ENCODE measurements around the gene DDRGK1.
"Not testable (repeated sequence)": the region's sequence is repeated elsewhere in the genome, so short reads cannot be mapped to it uniquely, and the experiment has no call there.

DDRGK1 gene

DNA sequence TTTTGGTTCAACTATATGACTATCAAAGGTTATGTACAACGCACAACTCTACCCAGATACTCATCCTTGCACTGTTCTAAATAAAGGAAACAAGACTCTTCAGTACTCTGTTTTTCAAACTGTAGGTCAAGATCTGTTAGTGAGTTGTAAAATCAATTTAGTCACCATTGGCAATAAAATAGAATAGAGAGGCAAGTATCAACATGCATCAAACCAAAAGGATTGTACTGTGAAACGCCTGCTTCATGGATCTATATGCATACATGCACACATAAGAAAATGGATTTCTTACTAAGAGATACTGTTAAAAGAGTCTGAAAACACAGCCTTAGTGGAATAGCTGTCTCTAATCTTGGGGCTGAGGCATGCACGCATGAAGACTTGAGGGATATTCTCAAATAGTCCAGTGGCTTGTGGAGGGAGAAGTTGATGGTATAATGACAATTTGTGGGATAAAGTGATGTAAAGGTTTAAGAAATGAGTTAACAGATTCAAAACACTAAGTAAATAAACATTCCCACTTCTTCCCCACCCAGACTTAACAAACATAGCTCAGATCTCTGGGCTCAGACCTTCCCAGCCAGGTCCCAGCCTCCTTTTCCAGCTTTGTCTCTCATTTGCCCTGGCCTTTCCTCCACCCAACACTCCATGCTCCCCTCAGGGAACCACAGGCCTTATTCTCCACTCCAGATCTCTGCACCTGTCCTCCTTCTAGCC, 20.4 kb downstream of the DDRGK1 start:
- DNase-seq (ENCODE audit: low spot score), result no peak

DNA sequence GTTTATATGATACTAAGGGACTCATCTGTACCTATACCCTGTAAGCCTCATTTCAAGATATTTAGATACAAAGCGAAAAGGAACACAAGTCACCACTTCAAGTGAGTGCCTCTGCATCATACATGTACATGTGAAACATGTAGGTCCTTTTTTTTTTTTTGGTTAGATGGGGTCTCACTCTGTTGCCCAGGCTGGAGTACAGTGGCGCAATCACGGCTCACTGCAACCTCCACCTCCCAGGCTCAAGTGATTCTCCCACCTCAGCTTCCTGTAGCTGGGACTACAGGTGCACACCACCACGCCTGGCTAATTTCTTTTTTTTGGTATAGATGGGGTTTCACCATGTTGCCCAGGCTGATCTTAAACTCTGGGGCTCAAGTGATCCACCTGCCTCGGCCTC, 22.1 kb downstream of the DDRGK1 start:
- not testable (repeated sequence) for DNase-seq (ENCODE audit: low spot score)

DNA sequence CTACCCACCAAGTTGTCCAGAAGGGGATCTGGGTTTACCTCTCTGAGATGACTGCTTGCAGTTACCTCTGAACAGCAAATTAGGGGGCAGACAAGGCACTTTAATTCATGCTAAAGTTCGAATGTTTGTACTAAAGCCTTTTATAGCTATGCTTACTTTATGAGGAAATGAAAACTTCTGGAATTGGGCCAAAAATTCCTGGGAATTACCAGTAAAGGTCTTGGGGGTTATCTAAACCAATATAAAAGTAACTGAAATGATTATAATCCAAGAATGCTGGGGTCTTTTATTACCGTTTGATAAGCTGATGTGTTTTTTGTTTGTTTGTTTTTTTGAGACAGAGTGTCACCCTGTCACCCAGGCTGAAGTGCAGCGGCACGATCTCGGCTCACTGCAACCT, 23.2 kb downstream of the DDRGK1 start:
- DNase-seq (ENCODE audit: low spot score), result no peak

DNA sequence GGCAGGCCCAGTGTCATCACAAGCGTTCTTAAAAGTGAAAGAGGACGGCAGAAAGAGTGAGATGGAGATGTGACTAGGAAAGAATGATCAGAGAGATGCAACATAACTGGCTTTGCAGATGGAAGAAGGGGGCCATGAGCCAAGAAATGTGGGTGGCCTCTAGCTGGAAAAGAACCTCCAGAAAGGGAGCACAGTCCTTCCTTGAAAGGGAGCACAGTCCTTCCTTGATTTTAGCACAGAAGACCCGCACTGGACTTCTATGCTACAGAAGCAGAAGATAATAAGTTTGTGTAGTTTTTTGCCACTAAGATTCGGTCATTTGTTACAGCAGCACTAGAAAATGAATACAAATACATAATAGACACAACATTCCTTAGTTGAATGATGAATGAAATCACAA, 24.2 kb downstream of the DDRGK1 start:
- DNase-seq (ENCODE audit: low spot score), result no peak

DNA sequence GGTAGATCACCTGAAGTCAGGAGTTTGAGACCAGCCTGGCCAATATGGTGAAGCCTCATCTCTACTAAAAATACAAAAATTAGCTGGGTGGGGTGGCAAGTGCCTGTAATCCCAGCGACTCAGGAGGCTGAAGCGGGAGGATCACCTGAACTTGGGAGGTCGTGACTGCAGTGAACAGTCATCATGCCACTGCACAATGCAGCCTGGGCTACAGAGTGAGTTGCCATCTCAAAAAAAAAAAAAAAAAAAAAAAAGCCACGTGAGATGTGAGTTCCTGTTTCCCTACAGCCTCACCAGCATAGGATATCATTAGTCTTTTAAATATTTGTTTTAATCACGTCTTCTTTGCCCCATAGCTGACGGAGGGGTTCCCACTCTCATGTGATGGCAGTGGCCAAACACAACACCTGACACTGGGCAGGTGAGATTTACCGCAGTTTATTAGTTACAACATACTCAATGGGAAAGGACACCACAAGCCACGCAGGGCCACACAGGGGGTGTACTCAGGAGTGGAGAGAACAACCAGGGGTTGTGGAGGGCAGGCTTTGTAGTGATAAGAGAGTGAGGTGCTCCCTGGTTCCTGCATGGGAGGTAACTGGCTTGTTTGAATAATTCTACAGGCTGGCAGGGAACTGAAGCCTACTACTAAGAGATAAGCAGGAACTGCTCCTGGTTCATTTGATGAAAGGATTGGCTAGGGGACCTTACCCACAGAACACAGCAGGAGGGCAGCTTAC, 26.6 kb downstream of the DDRGK1 start:
- DNase-seq (ENCODE audit: low spot score), result no peak

DNA sequence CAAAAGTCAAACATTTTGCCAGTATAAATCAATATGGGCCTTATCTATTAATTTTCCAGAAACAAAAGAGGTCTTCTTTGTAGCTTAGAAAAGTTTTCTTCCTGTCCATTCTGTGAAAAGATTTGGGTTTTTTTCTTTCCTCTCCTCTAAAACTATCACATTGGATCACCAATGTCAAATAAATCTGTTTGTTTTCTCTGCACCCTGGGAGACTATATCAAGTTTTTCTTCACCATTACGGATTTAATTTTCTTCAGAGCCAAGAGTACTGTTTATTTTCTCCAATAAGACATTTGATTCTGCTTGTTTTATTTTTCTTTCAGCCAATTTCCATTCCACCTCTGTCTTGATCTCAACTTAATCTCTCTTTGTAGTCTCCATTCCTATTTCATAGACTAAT, 29.2 kb downstream of the DDRGK1 start:
- DNase-seq (ENCODE audit: low spot score), result no peak

DNA sequence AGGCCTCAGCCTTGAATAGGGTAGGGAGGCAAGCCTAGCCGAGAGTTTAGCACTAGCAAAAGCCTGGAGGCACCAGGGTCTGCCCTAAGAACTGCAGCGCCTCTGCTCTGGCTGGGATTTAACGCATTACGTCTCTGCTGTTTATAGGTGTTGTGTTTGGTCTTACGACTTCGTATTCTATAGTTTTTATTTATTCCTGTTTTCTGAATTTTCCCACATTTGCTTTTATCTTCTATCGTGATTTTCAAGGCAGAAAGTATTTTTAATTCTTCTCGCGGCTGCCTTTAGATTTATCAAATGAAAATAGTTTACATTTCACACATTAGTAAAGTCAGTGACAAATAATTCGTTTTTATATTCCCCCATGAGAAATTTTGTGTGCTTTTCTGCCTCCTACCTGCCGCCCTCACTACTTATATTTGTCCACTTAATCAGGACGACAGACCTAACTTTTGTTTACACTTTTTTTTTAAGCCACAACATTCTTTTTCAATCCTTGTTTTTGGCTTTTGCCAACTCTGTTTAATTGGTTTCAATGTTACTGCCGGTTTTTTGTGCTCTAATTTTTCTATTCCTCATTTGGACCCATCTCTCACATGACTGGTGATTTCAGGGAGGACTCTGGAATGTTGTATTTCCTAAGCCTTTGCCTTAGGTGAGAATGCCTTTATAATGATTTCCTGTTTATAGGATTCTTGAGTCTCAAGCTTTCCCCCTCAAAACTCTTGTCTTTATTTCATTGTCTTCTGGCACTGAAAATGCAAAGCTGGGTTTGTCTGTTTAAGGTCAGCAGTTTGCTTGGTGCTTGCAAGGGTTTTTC, 29.8 kb downstream of the DDRGK1 start:
- DNase-seq (ENCODE audit: low spot score), result peak; percentile 55

DNA sequence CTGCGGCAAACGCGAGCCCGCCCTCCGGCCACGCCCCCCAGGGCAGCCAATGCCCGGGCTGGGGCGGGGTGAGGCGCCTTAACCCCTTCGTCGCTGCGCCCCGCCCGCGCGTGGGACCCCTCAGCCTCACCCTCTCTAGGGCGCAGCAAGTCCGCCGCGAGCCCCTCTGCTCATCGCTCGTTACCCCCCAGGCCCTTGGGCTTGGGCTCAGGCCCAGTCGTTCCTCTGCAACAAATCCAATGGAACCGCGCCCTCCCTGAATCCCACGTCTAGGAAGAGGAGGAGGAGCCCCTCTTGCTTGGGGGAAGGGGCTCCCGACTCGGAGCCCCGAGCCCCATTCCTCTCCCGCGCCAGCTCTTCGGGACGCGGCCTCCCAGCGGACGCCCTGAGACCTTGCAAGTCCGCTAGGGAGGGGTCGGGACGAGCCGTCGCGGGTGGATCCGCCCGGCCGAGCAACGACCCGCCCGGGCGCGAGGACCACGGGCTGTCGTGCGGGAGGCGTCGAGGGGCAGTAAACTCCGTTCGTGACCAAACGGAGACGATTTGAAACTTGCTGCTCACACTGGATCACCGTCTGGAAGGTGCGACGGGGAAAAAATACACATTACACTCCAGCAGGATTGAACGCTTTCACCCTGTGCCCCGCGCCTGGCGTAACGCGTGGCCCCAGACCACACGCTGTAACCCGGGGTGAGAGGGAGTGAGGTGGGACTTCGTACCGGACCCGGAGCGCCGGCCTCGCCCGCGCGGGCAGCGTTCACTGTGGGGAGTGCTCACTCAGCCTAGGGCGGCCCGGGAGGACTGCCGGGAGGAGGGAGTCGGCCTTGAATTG, 30.7 kb downstream of the DDRGK1 start:
- DNase-seq (ENCODE audit: low spot score), result peak; percentile 85

DNA sequence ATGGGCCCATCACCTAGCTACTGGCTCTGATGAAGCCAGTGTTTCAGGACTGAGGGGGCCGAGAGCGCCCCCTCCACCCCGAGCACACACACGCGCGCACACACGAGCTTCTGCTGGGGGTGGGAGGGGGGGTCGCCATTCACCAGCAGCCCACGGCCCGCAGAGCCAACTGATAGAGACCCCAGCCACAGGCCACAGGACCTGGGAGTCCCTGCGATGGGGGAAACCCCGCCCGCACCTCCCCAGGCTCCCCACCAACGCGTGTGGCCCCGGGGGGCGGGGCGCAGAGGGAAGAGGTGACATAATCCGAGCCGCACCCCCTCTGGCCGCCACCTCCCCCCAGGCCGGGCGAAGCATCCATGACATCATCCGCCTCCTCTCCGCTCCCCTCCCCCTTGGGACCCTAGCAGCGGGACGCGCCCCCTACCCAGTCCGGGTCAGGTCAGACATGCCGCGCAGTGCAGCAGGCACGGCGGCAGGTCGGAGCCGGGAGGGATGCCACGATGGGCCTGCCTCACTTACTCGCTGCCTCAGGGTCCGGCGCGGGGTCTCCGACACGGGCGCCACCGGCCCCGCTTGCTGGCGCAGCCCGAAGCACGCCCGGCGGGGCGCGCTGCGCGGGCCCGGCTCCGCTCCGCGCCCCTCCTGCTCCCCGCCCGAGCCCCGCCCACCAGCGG, 31.4 kb downstream of the DDRGK1 start, which contains the start of gene LZTS3:
Gene LZTS3, minus strand, starts transcription at position 617 of the 677 bp plus-strand sequence. CDS start 6,386 bp downstream, outside the sequence.
- peak; percentile 66 for DNase-seq (ENCODE audit: low spot score)

DNA sequence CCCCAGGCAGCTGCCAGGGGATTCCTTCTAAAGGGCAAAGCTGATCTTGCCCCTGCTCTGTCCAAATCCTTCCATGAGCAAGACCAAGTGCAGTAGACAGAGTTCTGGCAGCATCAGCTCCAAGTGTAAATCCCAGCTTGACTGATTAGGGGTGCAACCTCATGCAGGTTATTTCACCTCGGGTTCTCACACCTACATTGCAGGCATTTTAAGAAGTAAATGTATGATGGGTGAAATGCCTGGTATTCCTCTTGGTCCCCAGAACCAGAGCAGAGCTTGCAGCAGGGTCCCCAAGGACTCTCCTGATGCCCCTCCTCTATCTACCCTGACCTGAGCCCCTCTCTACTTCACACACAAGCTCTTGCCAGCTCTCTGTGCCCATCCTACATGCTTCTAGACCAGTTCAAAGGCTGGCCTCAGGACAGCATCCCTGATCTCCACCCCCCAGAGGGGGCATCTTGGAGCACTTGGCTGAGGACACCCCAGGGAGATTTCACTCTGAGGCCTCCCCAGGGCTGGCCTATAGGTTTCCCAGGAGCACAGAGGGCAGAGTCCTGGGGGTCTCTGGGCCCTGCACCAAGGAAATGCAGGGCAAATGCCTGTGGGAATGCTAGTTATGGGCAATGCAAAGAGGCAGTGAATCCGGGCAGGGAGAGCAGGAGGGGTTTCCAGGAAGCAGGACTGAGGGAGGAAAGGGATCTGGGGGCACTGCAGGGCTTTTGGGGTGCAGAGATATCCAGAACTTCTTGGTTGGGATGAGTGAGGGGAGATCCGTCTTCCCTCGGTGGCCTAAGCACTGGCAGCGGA, 32.2 kb downstream of the DDRGK1 start:
- DNase-seq (ENCODE audit: low spot score), result no peak

DNA sequence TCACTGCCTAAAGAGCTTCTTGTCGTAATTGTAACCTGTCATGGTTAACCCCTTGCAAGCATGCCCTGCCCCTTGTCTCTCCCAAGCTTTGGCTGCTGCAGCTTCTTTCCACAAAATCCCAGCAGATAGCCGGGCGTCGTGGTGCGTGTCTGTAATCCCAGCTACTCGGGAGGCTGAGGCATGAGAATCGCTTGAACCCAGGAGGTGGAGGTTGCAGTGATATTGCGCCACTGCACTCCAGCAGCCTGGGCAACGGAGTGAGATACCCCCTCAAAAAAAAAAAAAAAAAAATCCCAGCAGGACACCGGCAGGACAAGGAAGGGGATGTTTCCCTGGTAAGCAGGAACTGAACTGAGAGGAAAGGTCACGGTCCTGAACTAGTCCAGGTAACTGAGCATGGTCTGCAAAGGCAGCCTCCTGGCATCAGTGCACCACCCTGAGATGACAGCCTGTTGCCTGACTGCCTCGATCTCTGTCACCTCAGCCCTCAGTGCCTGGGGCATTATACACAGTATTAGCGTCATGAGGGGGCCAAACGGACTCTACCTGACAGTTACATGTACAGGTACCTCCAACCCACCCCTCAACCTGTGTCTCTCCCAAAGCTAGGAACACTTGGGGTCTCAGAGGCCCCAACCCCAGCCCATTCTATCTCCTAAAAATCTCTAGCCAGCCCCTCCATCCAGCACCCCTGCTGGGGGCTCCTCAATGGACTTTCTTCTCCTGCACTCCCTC, 32.9 kb downstream of the DDRGK1 start:
- DNase-seq (ENCODE audit: low spot score), result no peak

DNA sequence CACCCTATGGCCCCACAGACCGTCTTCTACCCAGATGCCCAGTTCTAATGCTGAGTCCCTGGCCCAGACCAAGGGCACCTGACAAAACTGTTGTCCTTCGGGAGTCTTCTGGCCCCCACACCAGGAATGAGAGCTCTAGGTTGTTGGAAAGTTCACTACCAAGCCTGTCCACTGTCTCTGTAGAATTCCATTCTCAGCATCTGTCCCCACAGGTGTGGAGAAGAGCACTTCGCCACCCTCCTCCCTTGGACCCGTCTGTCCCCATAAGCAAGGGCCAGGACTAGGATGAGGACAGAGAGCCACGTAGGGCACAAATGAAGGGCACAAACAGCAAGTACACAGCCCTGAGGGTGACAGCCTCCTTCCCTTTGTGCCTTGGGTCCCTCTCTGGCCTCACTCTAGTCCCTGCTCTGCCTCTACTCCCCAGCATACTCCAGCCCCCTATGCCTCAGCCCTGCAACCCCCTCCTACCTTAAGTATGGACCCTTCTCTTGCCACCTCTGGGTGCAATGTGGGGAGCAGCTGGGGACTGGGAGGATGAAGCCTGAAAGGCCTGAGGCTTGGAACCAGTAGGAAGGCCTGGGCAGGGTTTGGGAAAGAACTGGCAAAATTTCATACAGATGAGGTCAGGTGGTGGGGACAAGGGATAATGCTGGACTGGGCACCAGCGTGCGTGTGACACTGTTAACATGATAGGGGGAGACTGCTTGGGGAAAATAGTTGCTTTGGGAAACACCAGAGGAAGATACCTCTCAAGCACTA, 35.5 kb downstream of the DDRGK1 start:
- DNase-seq (ENCODE audit: low spot score), result no peak

DNA sequence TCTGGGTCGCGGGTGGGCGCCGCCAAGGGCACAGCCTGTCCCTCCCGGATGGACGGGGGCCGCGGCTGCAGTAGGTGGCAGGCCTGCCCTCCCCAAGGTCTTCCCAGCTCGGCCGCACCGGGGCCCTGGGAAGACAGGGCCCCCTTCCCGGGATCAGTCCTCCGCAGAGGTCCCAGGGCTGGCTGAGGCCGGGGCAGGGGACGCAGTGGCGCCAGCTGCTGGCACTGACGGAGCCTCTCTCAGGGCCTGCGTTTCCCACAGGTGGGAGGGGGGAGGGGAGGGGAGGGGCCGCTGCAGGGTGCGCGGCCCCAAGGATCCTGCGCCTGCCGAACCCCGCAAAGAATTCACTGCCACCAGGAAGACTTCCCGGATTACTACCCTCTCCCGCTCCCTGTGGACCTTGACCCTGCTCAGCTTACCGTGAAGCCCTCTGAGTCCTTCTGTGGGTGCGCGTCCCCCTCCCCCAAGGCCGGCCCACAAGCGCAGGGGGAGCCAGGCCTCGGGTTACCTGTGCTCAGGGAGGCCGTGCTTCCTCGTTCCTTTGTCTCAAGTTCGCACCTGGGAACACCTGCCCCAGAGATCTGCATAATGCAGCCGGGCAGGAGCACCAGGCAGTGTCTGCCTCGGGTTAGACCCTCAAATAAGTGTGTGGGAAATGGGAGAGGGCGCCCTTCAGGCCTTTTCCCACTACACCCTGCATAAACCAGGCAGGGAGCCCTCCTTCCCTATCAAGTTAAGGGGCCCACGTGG, 36.2 kb downstream of the DDRGK1 start:
- DNase-seq (ENCODE audit: low spot score), result peak; percentile 66

DNA sequence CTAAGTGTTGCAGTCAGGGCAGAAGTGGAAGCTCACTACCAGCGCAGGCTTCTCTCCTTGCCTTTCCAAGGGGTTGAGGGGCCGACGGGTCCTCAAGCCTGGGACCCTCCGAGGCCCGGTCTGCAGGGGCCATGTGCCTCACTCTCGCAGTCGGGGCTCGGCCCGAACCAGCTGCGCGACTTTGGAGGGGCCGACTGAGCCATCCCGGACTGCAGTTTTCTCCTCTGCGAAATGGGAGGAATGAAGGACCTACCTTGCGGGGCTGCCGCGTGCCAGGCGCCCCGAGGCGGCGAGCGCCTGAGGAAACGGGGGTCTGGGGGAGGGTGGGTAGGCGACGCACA, 36.8 kb downstream of the DDRGK1 start:
- no peak for DNase-seq (ENCODE audit: low spot score)

DNA sequence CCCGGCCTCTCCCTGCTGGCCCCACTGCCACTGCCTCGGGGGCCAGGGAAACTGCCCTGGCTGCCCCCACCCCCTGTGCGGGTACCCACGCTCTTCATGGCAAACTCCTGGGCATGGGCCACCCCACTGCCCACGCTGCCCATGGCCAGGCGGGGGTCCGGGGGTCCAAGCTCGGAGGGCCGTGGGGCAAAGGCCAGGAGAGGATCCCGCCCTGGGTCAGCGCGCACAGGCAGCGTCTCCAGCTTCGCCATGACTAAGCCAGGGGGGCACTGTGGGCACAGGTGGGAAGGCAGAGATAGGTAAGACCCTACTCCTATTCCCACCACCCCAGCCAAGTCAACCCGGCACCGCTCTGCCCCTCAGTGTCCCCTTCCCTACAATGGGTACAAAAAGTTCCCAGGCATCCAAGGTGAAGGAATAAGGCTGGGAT, 37.6 kb downstream of the DDRGK1 start:
- no peak for DNase-seq (ENCODE audit: low spot score)

DNA sequence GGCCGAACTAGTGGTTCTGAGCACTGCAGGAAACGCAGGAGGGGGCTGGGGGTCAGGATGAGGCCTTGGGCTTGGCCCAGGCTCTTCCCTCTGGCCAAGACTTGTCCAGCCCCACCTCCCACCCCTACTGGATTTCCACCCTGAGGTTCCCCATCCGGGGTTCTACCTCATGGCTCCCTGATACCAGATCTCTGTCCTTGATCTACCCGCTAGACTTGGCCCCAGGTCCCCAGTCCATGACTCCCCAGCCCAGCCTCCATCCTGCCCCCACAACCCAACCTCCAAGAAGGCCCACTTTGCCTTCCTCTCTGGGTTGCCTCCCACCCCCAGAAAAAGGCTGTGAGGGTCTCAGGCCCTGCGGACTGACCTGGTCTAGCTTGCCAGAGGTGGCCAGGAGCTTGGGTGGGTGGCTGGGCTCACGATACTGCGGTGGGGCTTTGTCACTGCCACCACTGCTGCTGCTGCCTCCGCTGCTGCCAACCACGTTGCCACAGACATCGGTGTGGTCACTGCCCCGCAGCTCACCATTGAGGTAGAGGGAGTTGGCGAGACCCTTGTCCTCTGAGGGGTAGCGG, 38.1 kb downstream of the DDRGK1 start:
- no peak for DNase-seq (ENCODE audit: low spot score)

DNA sequence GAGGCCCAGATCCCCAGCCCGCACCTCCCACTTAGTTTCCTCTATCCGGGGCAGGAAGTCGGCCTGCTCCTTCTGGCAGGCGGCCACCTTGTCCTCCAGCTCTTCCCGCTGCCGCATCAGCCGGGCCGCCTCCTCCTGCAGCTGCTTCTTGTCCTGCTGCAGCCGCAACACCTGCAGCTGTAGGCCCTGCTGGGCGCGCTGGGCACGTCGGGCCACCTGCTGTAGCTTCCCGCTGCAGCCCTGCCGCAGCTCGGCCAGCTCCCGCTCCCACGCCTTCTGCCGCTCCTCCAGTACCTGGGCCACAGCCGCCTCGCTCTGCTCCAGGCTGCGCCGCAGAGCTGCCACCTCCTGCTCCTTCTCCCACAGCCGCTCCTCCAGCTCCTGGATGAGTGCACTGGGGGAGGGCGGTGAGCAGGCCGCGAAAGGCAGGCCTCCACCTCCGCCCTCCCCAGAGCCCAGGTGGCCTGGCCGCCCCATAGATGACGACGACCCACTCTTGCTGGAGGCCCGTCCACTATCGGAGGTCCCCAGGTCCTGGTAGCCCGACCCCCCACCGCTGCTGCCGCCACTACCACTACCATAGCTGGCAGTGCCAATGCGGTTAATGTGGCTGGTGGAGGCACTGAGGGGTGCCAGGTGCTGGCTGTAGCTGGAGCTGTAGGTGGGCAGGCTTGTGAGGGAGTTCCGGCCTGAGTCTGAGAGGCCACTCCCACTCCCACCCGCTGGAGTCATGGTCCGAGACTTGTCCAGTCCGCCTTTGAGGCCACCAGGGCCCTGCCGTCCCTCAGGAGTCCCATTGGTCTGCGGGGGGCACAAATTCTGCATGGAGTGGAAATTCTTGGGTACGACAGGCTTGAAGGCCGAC, 38.8 kb downstream of the DDRGK1 start:
- no peak for DNase-seq (ENCODE audit: low spot score)

All from kidney tubule cell (primary cell).